GM19023 (cell line): Measurements from ENCODE around the gene ME1.
"Not testable (repeated sequence)": the region's sequence is repeated elsewhere in the genome, so short reads cannot be mapped to it uniquely, and the experiment has no call there.

Experiments
- ATAC-seq: cut with Tn5 transposase; IDR thresholded peaks from one replicate; pipeline ENCODE4 v1.9.1; 2021; ENCODE audit warnings: mild to moderate bottlenecking, moderate library complexity; ENCODE audit not compliant: unreplicated experiment

ME1 gene

GRCh38 chr6:83192871-83193746 lies 237.7 kb downstream of the ME1 start, which contains the start of the genes PGM3 and RWDD2A:
Gene PGM3 (minus strand): TSS chr6:83193265. CDS start chr6:83191012, 2,253 bp downstream.
Gene RWDD2A (plus strand): TSS chr6:83193357. CDS start chr6:83194452, 1,095 bp downstream.
- peak; percentile 94 for ATAC-seq

DNA sequence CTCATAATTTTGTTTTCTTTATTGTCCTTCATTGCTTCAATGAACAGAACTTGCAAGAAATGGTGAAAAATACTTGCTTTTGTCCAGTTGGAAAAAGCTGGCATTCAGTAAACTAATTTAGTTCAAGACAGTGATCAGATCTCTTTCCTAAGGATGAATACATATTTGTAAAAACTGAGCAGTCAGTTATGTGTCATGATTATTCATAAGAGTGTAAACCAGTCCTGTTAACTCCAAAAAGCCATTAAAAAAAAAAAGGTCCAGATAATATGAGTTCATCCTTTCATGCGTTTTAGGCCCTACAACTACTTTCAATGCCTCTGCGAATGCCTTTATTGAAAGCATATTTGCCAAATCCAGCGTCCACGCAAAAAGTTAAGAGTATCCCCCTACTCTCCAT lies 238.4 kb downstream of the ME1 start:
- no peak for ATAC-seq

DNA sequence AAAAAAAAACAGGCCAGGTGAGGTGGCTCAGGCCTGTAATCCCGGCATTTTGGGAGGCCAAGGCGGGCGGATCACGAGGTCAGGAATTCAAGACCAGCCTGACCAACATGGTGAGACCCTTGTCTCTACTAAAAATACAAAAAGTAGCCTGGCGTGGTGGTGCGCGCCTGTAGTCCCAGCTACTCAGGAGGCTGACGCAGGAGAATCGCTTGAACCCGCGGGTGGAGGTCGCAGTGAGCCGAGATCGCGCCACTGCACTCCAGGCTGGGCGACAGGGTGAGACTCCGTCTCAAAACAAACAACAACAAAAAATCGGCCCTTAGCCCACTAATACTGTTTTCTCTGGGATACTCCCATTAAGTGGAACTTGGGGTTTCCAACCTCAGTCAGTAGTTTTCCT lies 238.9 kb downstream of the ME1 start:
- not testable (repeated sequence) for ATAC-seq

DNA sequence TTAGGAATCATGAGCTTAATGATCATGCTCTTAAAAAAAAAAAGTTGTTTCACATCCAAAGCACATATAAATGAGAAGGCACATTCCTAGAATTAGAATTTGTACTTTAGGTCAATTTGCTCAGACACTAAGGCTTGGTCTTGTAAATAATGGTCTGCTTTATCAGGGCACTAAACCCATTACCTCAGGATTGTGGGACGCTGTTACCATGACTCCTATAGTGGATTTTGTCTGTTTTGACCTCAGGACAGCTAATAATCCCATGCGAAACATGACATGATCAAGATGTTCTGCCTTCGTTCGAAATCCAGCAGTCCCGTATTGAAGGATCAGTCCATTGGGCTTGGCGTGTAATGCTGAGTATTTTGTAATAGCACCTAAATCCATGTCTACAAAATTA lies 240.2 kb downstream of the ME1 start:
- ATAC-seq, result no peak

DNA sequence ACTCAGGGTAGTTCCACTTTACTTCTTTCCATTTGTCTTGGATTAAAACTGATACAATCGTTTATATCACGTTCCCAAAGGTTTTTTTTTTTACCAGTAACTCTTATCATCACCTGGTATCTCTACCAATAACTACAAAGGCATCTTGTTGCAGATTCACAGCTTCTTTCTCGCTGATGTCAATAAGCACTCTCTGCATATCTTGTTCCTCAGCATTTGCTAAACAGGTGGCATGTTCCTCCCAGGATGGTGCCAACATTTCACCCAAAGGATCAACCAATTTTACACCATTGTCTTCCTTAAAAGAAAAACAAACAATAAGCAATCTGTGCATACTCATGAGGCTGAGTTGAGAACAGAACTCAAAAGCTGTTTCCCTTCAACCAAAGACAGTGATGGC lies 242.3 kb downstream of the ME1 start:
- no peak for ATAC-seq

DNA sequence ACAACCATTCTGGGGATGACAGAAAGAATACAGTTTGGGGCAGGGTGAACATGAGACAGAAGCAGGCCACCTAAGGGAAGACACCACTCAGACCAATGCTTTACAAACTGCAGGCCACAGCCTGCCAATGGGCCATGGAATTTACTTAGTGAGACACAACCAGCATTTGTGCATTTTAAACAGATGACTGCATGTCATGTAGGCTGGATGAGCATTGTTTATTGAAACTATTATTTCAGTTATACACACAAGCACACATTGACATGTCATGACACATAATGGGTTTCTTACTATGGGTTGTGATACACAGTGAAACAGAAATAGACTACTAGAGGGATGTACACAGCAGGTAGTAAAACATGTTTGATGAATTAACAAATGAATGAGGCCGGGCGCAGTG lies 245.8 kb downstream of the ME1 start:
- ATAC-seq, result no peak

DNA sequence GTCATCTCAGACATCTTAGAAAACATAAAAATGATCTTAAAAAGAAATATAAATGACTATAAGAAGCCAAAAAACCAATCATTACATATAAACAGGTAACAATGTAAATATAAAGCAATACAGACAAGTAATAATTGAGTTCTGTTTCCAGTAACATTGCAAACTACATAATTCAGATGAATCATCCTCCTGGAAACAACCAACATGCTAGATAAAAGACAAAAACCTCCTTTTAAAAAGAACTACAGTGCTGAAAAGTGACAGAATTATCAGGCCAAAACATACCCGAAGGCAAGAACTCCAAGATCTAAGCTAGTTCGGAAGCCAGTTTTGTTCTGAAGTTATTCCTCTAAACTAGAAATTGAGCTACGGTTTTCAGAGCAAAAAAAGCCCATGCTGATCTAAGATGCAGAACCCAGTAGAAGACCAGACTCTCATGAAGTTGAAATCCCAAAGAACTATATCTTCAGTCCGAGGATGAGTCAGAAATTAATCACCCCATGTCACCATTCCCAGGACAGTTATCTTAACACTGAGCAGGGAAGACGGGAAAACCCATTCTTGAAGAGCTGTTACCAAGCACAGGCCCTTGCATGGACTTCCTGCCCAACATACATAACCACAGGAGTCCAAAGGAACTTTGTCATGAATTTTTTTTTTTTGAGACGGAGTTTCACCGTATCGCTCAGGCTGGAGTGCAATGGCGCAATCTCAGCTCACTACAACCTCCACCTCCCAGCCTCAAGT lies 247.6 kb downstream of the ME1 start:
- no peak for ATAC-seq

DNA sequence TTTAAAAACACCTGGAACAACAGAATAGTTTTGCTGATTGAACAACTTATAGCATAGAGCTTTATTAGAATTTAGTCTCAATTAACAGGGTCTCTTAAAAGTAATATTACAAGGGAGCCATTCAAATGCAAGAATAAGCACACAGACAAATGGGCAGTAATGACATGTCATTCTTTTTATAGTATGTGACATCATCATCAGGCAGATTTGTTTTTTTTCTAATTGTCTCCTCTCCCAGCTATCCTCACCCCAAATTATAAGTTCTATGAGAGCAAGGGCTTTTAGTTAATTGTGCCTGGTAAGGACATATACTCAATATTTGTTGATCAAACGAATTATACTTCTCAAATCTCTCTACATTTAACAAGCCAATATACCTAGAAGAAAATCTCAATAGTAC lies 248.7 kb downstream of the ME1 start:
- ATAC-seq, result no peak

DNA sequence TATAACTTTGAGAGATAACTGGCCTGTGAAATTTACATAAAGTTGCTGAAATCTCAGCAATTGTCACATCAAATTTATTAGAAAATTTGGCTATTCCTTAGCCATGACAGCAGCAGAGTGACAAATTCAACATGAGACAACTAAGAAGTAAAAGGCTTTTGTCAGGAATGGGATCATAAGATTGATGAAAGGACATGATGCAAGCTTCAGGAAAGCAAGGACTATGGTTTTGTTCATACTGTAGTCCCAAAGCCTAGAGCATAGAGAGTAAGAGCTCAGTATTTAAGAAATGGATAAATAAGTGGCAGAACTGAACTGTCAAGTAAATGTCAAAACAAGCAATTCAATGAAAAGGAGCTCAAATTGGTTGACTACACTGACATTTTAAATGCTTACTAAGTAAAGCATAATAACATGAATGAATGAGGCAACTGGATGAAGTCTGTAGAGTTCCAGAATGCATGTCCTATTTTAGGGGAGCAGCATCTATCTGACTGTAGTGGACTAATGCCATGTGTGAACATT lies 250.4 kb downstream of the ME1 start:
- no peak for ATAC-seq

DNA sequence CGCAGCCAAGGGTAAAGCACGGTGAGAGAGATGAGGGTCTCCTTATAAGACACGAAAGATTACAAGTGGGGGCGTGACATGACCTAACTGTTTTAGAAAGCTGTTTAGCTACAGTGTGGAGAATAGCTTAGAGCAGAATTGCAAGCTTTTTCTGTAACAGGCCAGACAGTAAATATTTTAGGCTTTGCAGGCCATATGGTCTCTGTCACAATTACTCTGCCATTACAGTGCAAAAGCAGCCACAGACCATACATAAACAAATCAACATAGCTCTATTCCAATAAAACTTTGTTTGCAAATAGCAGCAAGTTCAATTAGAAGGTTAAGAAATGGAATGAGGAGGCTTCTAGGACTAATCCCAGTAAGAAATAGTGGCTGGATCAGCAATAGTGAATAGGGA lies 254.6 kb downstream of the ME1 start:
- no peak for ATAC-seq

- ATAC-seq, result no peak
These were observed 261.3 kb downstream of the ME1 start for GRCh38 chr6:83169511-83169910.

DNA sequence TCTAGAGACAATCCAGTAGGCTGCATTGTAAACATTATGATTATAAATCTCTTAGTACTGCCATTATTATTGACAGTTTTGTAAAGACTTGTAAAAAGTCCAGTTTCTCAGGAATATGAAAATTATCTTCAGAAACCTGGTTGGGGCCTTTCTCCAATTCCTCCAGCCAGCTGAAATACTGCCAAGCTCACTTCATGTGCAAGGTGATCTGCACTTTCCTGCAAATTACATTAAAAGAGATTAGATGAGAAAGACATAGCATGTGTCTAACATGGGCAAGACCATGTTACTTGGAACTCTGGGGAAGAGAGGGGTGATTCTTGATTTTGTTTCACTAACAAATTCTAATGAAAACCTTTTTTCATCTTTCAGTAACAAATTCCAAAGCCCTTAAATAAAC lies 261.7 kb downstream of the ME1 start:
- no peak for ATAC-seq

GRCh38 chr6:83168556-83168955 lies 262.3 kb downstream of the ME1 start:
- ATAC-seq, result no peak

GRCh38 chr6:83167726-83168278 lies 263.0 kb downstream of the ME1 start:
- ATAC-seq, result no peak
